ENCODE data around the gene NTM.

The NTM gene

GRCh38 chr11:131373756-131374155, 3.3 kb downstream of the NTM start:
- TF ChIP-seq, protein P1, sequence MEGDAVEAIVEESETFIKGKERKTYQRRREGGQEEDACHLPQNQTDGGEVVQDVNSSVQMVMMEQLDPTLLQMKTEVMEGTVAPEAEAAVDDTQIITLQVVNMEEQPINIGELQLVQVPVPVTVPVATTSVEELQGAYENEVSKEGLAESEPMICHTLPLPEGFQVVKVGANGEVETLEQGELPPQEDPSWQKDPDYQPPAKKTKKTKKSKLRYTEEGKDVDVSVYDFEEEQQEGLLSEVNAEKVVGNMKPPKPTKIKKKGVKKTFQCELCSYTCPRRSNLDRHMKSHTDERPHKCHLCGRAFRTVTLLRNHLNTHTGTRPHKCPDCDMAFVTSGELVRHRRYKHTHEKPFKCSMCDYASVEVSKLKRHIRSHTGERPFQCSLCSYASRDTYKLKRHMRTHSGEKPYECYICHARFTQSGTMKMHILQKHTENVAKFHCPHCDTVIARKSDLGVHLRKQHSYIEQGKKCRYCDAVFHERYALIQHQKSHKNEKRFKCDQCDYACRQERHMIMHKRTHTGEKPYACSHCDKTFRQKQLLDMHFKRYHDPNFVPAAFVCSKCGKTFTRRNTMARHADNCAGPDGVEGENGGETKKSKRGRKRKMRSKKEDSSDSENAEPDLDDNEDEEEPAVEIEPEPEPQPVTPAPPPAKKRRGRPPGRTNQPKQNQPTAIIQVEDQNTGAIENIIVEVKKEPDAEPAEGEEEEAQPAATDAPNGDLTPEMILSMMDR (IDR thresholded peaks at IDR 0.05; ENCODE audit: insufficient read depth, low read length) = no peak
- no peak for TF ChIP-seq GABPA (IDR thresholded peaks at IDR 0.05; ENCODE audit: low read depth)
- TF ChIP-seq POLR2AphosphoS5 (IDR thresholded peaks at IDR 0.05; ENCODE audit: low read depth) = no peak
- TF ChIP-seq, protein P2, sequence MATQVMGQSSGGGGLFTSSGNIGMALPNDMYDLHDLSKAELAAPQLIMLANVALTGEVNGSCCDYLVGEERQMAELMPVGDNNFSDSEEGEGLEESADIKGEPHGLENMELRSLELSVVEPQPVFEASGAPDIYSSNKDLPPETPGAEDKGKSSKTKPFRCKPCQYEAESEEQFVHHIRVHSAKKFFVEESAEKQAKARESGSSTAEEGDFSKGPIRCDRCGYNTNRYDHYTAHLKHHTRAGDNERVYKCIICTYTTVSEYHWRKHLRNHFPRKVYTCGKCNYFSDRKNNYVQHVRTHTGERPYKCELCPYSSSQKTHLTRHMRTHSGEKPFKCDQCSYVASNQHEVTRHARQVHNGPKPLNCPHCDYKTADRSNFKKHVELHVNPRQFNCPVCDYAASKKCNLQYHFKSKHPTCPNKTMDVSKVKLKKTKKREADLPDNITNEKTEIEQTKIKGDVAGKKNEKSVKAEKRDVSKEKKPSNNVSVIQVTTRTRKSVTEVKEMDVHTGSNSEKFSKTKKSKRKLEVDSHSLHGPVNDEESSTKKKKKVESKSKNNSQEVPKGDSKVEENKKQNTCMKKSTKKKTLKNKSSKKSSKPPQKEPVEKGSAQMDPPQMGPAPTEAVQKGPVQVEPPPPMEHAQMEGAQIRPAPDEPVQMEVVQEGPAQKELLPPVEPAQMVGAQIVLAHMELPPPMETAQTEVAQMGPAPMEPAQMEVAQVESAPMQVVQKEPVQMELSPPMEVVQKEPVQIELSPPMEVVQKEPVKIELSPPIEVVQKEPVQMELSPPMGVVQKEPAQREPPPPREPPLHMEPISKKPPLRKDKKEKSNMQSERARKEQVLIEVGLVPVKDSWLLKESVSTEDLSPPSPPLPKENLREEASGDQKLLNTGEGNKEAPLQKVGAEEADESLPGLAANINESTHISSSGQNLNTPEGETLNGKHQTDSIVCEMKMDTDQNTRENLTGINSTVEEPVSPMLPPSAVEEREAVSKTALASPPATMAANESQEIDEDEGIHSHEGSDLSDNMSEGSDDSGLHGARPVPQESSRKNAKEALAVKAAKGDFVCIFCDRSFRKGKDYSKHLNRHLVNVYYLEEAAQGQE (IDR thresholded peaks at IDR 0.05; ENCODE audit: insufficient replicate concordance, low read depth) = no peak
- no peak for TF ChIP-seq SPI1 (IDR thresholded peaks at IDR 0.05; ENCODE audit: borderline replicate concordance, low read depth)
- Histone ChIP-seq H3K27ac (replicated peaks) (no peak overlapping the region), H3K27me3 (ENCODE audit: insufficient read depth, poor library complexity, severe bottlenecking) (peaks cover 10% of the 10 kb centered on the region), H3K4me3 (replicated peaks; ENCODE audit: insufficient read depth, low read length) (no peak overlapping the region)
- DNase-seq (ENCODE audit: low read depth in 1 of 2, low spot score in 1 of 2) = no peak

GRCh38 chr11:131375421-131375820, 5.0 kb downstream of the NTM start:
- TF ChIP-seq POLR2AphosphoS5 (IDR thresholded peaks at IDR 0.05; ENCODE audit: low read depth) (no peak), GABPA (IDR thresholded peaks at IDR 0.05; ENCODE audit: low read depth) (no peak), SPI1 (IDR thresholded peaks at IDR 0.05; ENCODE audit: borderline replicate concordance, low read depth) (no peak)
- TF ChIP-seq, protein P2 (IDR thresholded peaks at IDR 0.05; ENCODE audit: insufficient replicate concordance, low read depth) = no peak
- TF ChIP-seq, protein P1 (IDR thresholded peaks at IDR 0.05; ENCODE audit: insufficient read depth, low read length) = no peak
- no peak overlapping the region for H3K4me3 ChIP-seq (replicated peaks; ENCODE audit: insufficient read depth, low read length)
- H3K27ac ChIP-seq (replicated peaks) = no peak overlapping the region
- DNase-seq (ENCODE audit: low read depth in 1 of 2, low spot score in 1 of 2) = no peak
- peaks cover 5% of the 10 kb centered on the region for H3K27me3 ChIP-seq (ENCODE audit: insufficient read depth, poor library complexity, severe bottlenecking)

DNA sequence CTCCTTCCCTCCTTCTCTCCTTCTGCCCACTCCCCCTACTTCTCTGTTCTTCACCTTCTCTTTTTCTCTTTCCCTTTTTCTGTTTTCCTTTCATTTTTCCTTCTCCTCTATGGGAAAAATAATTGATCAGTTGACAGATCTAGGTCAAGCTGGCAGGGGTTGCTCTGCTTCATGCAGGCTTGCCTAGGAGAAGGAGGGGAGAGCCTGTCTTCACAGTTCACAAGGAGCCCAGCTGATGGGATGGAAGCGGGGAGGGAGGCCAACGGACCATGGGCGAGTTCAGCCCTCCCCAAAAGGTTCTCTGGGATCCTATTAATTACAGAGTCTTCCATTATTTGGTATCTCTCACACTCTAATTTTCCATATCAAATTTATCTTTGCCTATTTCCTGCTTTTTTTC, 5.5 kb downstream of the NTM start:
- no peak for DNase-seq (ENCODE audit: low read depth in 1 of 2, low spot score in 1 of 2)
- Histone ChIP-seq H3K27me3 (ENCODE audit: insufficient read depth, poor library complexity, severe bottlenecking) (peaks cover 5% of the 10 kb centered on the region), H3K27ac (replicated peaks) (no peak overlapping the region), H3K4me3 (replicated peaks; ENCODE audit: insufficient read depth, low read length) (no peak overlapping the region)
- TF ChIP-seq POLR2AphosphoS5 (IDR thresholded peaks at IDR 0.05; ENCODE audit: low read depth) = no peak
- no peak for TF ChIP-seq SPI1 (IDR thresholded peaks at IDR 0.05; ENCODE audit: borderline replicate concordance, low read depth)

GRCh38 chr11:131378931-131379330, 8.5 kb downstream of the NTM start:
- no peak overlapping the region for H3K27ac ChIP-seq (replicated peaks)
- DNase-seq (ENCODE audit: low read depth in 1 of 2, low spot score in 1 of 2) = no peak
- TF ChIP-seq, protein P2 (IDR thresholded peaks at IDR 0.05; ENCODE audit: insufficient replicate concordance, low read depth) = no peak
- TF ChIP-seq POLR2AphosphoS5 (IDR thresholded peaks at IDR 0.05; ENCODE audit: low read depth) (no peak), SPI1 (IDR thresholded peaks at IDR 0.05; ENCODE audit: borderline replicate concordance, low read depth) (no peak), GABPA (IDR thresholded peaks at IDR 0.05; ENCODE audit: low read depth) (no peak)
- TF ChIP-seq, protein P1 (IDR thresholded peaks at IDR 0.05; ENCODE audit: insufficient read depth, low read length) = no peak
- peaks cover 2% of the 10 kb centered on the region for H3K27me3 ChIP-seq (ENCODE audit: insufficient read depth, poor library complexity, severe bottlenecking)
- no peak overlapping the region for H3K4me3 ChIP-seq (replicated peaks; ENCODE audit: insufficient read depth, low read length)
